H54 (cell line): ENCODE data around the gene LRCH1.
A peak's percentile ranks its signal among the peaks of the same experiment; 100 is the strongest.

Experiments used
- DNase-seq: peaks from one replicate; pipeline ENCODE4 v3.0.0; 2011; ENCODE audit warnings: low spot score, mixed read lengths; ENCODE audit not compliant: insufficient read length
- FAIRE-seq: peaks from 3 replicates; lab custom pipeline; 2011; peaks lifted over from hg19 to GRCh38; lab: Jason Lieb, UNC
- POLR2A ChIP-seq: IDR thresholded peaks from 2 replicates; pipeline ENCODE4 v1.6.1; 2011; ENCODE audit warnings: low read depth, mild to moderate bottlenecking, low read length

LRCH1 gene

GRCh38 chr13:46682015-46682414 lies 129.0 kb downstream of the LRCH1 start:
- no peak for TF ChIP-seq POLR2A
- DNase-seq (no peak), FAIRE-seq (no peak)

- TF ChIP-seq POLR2A: no peak
- DNase-seq (no peak), FAIRE-seq (no peak)
Measured at GRCh38 chr13:46682707-46683106, 129.7 kb downstream of the LRCH1 start.

GRCh38 chr13:46683676-46684260 lies 130.8 kb downstream of the LRCH1 start:
- DNase-seq (no peak), FAIRE-seq (no peak)
- no peak for TF ChIP-seq POLR2A

- no peak for TF ChIP-seq POLR2A
- FAIRE-seq (no peak), DNase-seq (no peak)
Measured at GRCh38 chr13:46684287-46685001, 131.5 kb downstream of the LRCH1 start.

- TF ChIP-seq POLR2A: no peak
- FAIRE-seq: no peak
- DNase-seq: no peak
Measured at GRCh38 chr13:46685006-46685730, 132.2 kb downstream of the LRCH1 start.

- FAIRE-seq (no peak), DNase-seq (no peak)
- no peak for TF ChIP-seq POLR2A
Measured at GRCh38 chr13:46686171-46686570, 133.2 kb downstream of the LRCH1 start.

GRCh38 chr13:46687810-46688209 lies 134.8 kb downstream of the LRCH1 start:
- FAIRE-seq (peak; percentile 11), DNase-seq (no peak)
- no peak for TF ChIP-seq POLR2A

- DNase-seq (no peak), FAIRE-seq (no peak)
- no peak for TF ChIP-seq POLR2A
Measured at GRCh38 chr13:46688306-46688705, 135.3 kb downstream of the LRCH1 start.

GRCh38 chr13:46698014-46698413 lies 145.0 kb downstream of the LRCH1 start:
- TF ChIP-seq POLR2A: no peak
- DNase-seq: no peak
- FAIRE-seq: no peak

GRCh38 chr13:46698910-46699460 lies 146.0 kb downstream of the LRCH1 start:
- no peak for DNase-seq
- no peak for TF ChIP-seq POLR2A
- no peak for FAIRE-seq

GRCh38 chr13:46712524-46712923 lies 159.6 kb downstream of the LRCH1 start:
- FAIRE-seq: no peak
- no peak for TF ChIP-seq POLR2A
- no peak for DNase-seq

- DNase-seq: no peak
- TF ChIP-seq POLR2A: no peak
- no peak for FAIRE-seq
Measured at GRCh38 chr13:46715363-46715762, 162.4 kb downstream of the LRCH1 start.

- TF ChIP-seq POLR2A: no peak
- DNase-seq (no peak), FAIRE-seq (no peak)
Measured at GRCh38 chr13:46716821-46717220, 163.9 kb downstream of the LRCH1 start.

- FAIRE-seq: no peak
- TF ChIP-seq POLR2A: no peak
- no peak for DNase-seq
Measured at GRCh38 chr13:46717275-46717674, 164.3 kb downstream of the LRCH1 start.
